ENCODE data around the gene MAML3. TPM values are rescaled to one million over a fixed set of nuclear protein-coding genes. Genes with fewer than 3 reads are reported as not detected.

Gene MAML3
- total RNA-seq, 1 experiment from 2014 or later: 0.89 TPM

DNA sequence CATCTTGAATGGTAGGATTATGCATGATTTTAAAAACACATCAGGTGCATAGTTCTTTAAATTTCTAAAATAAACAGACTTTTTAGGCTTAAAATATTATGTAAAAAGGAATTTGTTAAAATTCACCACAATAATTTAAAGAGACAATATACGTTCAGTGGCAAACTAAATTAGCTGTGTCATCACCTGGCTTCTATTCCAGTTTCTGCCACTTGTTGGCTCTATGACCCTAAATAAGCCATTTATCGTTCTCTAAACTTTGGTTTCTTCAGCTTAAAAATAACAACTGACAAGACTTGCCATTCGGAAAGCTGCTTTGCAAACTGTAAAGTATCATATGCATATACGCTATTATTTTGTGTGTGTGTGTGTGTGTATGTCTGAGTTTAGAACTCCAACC, 347.1 kb downstream of the MAML3 start:
- TF ChIP-seq, protein P1, sequence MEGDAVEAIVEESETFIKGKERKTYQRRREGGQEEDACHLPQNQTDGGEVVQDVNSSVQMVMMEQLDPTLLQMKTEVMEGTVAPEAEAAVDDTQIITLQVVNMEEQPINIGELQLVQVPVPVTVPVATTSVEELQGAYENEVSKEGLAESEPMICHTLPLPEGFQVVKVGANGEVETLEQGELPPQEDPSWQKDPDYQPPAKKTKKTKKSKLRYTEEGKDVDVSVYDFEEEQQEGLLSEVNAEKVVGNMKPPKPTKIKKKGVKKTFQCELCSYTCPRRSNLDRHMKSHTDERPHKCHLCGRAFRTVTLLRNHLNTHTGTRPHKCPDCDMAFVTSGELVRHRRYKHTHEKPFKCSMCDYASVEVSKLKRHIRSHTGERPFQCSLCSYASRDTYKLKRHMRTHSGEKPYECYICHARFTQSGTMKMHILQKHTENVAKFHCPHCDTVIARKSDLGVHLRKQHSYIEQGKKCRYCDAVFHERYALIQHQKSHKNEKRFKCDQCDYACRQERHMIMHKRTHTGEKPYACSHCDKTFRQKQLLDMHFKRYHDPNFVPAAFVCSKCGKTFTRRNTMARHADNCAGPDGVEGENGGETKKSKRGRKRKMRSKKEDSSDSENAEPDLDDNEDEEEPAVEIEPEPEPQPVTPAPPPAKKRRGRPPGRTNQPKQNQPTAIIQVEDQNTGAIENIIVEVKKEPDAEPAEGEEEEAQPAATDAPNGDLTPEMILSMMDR (IDR thresholded peaks at IDR 0.05; ENCODE audit: unreplicated experiment): no peak
- Mint-ChIP-seq H3K4me1 (ENCODE audit: insufficient read depth, unreplicated experiment) (no peaks in the 10 kb centered on the region), H3K4me3 (ENCODE audit: unreplicated experiment) (no peak overlapping the region), H3K9me3 (ENCODE audit: unreplicated experiment) (no peaks in the 10 kb centered on the region), H3K27ac (ENCODE audit: low read depth, unreplicated experiment) (no peak overlapping the region), H3K27me3 (ENCODE audit: insufficient read depth, unreplicated experiment) (no peaks in the 10 kb centered on the region), H3K36me3 (ENCODE audit: insufficient read depth, unreplicated experiment) (no peaks in the 10 kb centered on the region)
- ChIA-PET POLR2A (interaction anchor here (0.6 kb wide), 1 partner anchor 139 kb away, joined by 5 read pairs; no protein-coding TSS in a partner anchor), CTCF (interaction anchor here (0.5 to 1.0 kb wide), 2 partner anchors 12 to 237 kb away, joined by 4 read pairs; no protein-coding TSS in a partner anchor)
- intact Hi-C loops (cut with micrococcal nuclease): no loop called here
- DNase-seq (ENCODE audit: unreplicated experiment): no peak
- no TSS peak for BruUV-seq (replicated peaks)

DNA sequence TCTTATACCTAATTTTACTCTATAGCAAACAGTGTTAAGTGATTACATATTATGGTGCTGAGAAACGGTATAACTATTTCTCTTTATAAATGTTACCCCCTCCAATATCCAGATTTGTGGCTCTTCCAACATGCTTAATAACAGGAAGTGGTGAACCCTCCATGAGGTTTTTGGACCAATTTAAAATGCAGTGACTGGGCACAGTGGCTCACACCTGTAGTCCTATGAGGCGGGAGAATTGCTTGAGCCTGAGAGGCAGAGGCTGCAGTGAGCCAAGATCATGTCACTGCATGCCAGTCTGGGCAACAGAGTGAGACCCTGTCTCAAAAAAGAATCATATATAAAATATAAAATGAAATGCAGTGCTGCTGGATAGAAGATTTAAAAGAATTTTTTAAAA, 351.1 kb downstream of the MAML3 start:
- CTCF ChIA-PET: no interaction called here
- BruUV-seq (replicated peaks): no TSS peak
- Mint-ChIP-seq H3K27ac (ENCODE audit: low read depth, unreplicated experiment) (no peak overlapping the region), H3K4me3 (ENCODE audit: unreplicated experiment) (no peak overlapping the region), H3K36me3 (ENCODE audit: insufficient read depth, unreplicated experiment) (no peaks in the 10 kb centered on the region), H3K9me3 (ENCODE audit: unreplicated experiment) (no peaks in the 10 kb centered on the region), H3K27me3 (ENCODE audit: insufficient read depth, unreplicated experiment) (no peaks in the 10 kb centered on the region), H3K4me1 (ENCODE audit: insufficient read depth, unreplicated experiment) (no peaks in the 10 kb centered on the region)
- TF ChIP-seq, protein P1 (IDR thresholded peaks at IDR 0.05; ENCODE audit: unreplicated experiment): no peak
- POLR2A ChIA-PET: no interaction called here
- DNase-seq (ENCODE audit: unreplicated experiment): no peak
- intact Hi-C loops (cut with micrococcal nuclease): no loop called here

DNA sequence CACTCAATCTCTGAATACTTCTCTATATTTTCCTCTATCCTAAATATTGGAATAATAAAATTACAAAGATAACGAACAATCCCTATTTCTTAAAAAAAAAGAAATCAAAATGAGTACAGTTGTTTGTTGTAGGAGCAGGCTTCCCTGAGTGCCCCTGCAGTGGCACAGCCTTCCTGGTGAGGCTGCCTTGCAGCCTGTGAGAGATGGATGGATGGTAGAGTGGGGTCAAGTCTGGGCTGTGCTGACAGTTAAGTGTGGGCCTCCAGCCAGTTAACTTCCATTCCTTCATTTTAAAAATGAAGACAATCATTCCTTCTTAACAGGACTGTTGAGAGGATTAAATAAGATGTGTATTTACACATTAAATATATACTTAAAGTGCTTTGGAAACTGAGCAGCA, 351.5 kb downstream of the MAML3 start:
- BruUV-seq (replicated peaks): no TSS peak
- intact Hi-C loops (cut with micrococcal nuclease): no loop called here
- no peak overlapping the region for H3K27ac Mint-ChIP-seq (ENCODE audit: low read depth, unreplicated experiment)
- ChIA-PET POLR2A (no interaction called here), CTCF (no interaction called here)
- no peak for DNase-seq (ENCODE audit: unreplicated experiment)
- TF ChIP-seq, protein P1 (IDR thresholded peaks at IDR 0.05; ENCODE audit: unreplicated experiment): no peak
- H3K36me3 Mint-ChIP-seq (ENCODE audit: insufficient read depth, unreplicated experiment): no peaks in the 10 kb centered on the region
- no peaks in the 10 kb centered on the region for H3K4me1 Mint-ChIP-seq (ENCODE audit: insufficient read depth, unreplicated experiment)
- no peaks in the 10 kb centered on the region for H3K9me3 Mint-ChIP-seq (ENCODE audit: unreplicated experiment)
- no peaks in the 10 kb centered on the region for H3K27me3 Mint-ChIP-seq (ENCODE audit: insufficient read depth, unreplicated experiment)
- no peak overlapping the region for H3K4me3 Mint-ChIP-seq (ENCODE audit: unreplicated experiment)

DNA sequence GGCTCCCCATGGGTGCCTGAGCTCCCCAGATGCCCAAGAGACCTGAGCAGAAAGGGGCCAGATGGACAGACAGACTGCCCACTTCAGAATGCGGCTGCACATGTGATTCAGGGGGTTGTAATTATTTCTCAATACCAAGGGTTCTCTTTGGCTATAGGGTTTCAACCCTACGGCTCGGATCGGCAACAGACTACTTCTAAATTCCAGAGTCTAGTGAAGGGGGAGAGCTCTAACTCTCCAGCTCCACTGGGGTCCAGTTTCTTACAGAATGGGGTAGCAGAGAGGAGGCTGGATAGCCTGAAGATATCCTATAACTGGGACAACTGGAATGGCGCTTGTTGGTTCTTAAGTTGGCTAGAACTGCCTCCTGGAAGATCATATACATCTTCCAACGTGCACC, 352.1 kb downstream of the MAML3 start:
- POLR2A ChIA-PET: no interaction called here

More for the DNA sequence above, 352.1 kb downstream of the MAML3 start:
- Mint-ChIP-seq H3K9me3 (ENCODE audit: unreplicated experiment) (no peaks in the 10 kb centered on the region), H3K27me3 (ENCODE audit: insufficient read depth, unreplicated experiment) (no peaks in the 10 kb centered on the region), H3K27ac (ENCODE audit: low read depth, unreplicated experiment) (no peak overlapping the region), H3K36me3 (ENCODE audit: insufficient read depth, unreplicated experiment) (no peaks in the 10 kb centered on the region), H3K4me1 (ENCODE audit: insufficient read depth, unreplicated experiment) (no peaks in the 10 kb centered on the region), H3K4me3 (ENCODE audit: unreplicated experiment) (no peak overlapping the region)
- BruUV-seq (replicated peaks): no TSS peak
- TF ChIP-seq, protein P1 (IDR thresholded peaks at IDR 0.05; ENCODE audit: unreplicated experiment): no peak
- intact Hi-C loops (cut with micrococcal nuclease): no loop called here
- DNase-seq (ENCODE audit: unreplicated experiment): no peak
- CTCF ChIA-PET: interaction anchor here (0.5 kb wide), 1 partner anchor 552 kb away, joined by 4 read pairs; no protein-coding TSS in a partner anchor
